HepG2 (cell line): ENCODE data around the gene LRRC15.

Experiments
- CAMTA2 ChIP-seq: sonication (generic); formaldehyde crosslinking; IDR thresholded peaks from 2 replicates; pipeline ENCODE4 v1.4.0; 2020; ENCODE audit warnings: mild to moderate bottlenecking, missing genetic modification reagents, borderline replicate concordance
- CCDC6 ChIP-seq: sonication (generic); formaldehyde crosslinking; IDR thresholded peaks from 2 replicates; pipeline ENCODE4 v1.8.1; 2022; ENCODE audit warnings: mild to moderate bottlenecking, missing genetic modification reagents, moderate library complexity
- CHD2 ChIP-seq: IDR thresholded peaks from 2 replicates; pipeline ENCODE4 v1.6.1; 2011; ENCODE audit warnings: low read depth, low read length, improper control_type of control experiment
- CTCF ChIP-seq: sonication (generic); formaldehyde crosslinking; IDR thresholded peaks from 2 replicates; pipeline ENCODE4 v1.5.0; 2020; ENCODE audit warnings: mild to moderate bottlenecking, missing genetic modification reagents, moderate library complexity
- HCFC1 ChIP-seq: fragments of 150-350 bp; IDR thresholded peaks from 2 replicates; pipeline ENCODE4 v1.6.1; 2014; ENCODE audit warnings: low read depth, low read length
- MXI1 ChIP-seq: IDR thresholded peaks from 3 replicates; pipeline ENCODE4 v1.6.1; 2012; ENCODE audit warnings: low read depth, low read length, inconsistent platforms, borderline replicate concordance
- POLR2A ChIP-seq, 2 experiments: IDR thresholded peaks; 2 replicates each; pipeline ENCODE4 v1.6.1; 2011; ENCODE audit warnings: low read depth in 2 of 2, low read length in 2 of 2, mild to moderate bottlenecking in 1 of 2, moderate library complexity in 1 of 2; ENCODE audit not compliant: insufficient read depth in 1 of 2
- POLR2AphosphoS5 ChIP-seq: IDR thresholded peaks from 2 replicates; pipeline ENCODE4 v1.6.1; 2012; ENCODE audit warnings: low read depth, low read length
- ZNF282 ChIP-seq: fragments of 450-650 bp; IDR thresholded peaks from 2 replicates; pipeline ENCODE4 v1.6.1; 2018; ENCODE audit not compliant: partially characterized antibody

- TF ChIP-seq CTCF = peak; percentile 94
- TF ChIP-seq CHD2 = peak; percentile 54
- no peak for TF ChIP-seq ZNF282
- TF ChIP-seq CAMTA2 (CRISPR knock-in tag) = peak; percentile 68; the same call in 1 of the 2 replicates
- TF ChIP-seq POLR2AphosphoS5 = no peak
- no peak for TF ChIP-seq HCFC1
- TF ChIP-seq POLR2A (IDR thresholded peaks at IDR 0.05; ENCODE audit: insufficient read depth in 1 of 2, low read depth in 2 of 2, low read length in 2 of 2) = no peak
- TF ChIP-seq MXI1 = no peak
- no peak for TF ChIP-seq CCDC6
These were observed 54.2 kb downstream of the LRRC15 start for GRCh38 chr3:194315088-194315964.
